Fibroblast of lung (primary cell): Measurements from ENCODE around the gene BIN1.

ENCODE experiments used
- CTCF ChIP-seq, 2 donors: IDR thresholded peaks in 1 of 2; conservative IDR thresholded peaks in 1 of 2; 1 replicate in 1 of 2; 2 replicates in 1 of 2; pipeline ENCODE4 v1.5.1; 2011 to 2012; ENCODE audit warnings: low read length in 2 of 2, control low read depth in 1 of 2, inconsistent platforms in 1 of 2, low read depth in 1 of 2, mild to moderate bottlenecking in 1 of 2
- EZH2 ChIP-seq: IDR thresholded peaks from 2 replicates; pipeline ENCODE4 v1.5.1; 2012; ENCODE audit warnings: low read length, control low read depth, mild to moderate bottlenecking; ENCODE audit errors: missing control alignments

GRCh38 chr2:127118467-127118866 is 11.5 kb upstream of the BIN1 start:
- TF ChIP-seq CTCF (conservative IDR thresholded peaks at IDR 0.05 in 1 of 2, IDR thresholded peaks at IDR 0.05 in 1 of 2; ENCODE audit: low read depth in 1 of 2, low read length in 2 of 2) (no peak), EZH2 (no peak)
